ENCODE measurements around the gene SHBG.

DNA sequence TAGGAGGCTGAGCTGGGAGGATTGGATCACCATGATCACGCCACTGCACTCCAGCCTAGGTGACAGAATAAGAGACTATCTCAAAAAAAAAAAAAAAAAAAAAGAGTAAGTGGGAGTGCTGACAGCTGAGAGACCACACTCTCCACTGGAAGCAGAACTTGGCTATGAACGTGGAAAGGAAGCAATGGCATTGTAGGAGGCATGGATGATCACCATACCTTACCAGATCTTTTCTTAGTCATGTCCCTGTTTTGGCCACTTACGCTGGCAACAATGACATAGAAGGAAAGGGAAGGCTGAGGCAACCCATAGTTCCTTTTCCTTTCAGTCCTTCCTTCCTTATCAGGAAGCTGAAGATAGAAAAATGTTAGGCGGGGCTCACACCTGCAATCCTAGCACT, 17.1 kb downstream of the SHBG start:
- TF ChIP-seq, protein P1, sequence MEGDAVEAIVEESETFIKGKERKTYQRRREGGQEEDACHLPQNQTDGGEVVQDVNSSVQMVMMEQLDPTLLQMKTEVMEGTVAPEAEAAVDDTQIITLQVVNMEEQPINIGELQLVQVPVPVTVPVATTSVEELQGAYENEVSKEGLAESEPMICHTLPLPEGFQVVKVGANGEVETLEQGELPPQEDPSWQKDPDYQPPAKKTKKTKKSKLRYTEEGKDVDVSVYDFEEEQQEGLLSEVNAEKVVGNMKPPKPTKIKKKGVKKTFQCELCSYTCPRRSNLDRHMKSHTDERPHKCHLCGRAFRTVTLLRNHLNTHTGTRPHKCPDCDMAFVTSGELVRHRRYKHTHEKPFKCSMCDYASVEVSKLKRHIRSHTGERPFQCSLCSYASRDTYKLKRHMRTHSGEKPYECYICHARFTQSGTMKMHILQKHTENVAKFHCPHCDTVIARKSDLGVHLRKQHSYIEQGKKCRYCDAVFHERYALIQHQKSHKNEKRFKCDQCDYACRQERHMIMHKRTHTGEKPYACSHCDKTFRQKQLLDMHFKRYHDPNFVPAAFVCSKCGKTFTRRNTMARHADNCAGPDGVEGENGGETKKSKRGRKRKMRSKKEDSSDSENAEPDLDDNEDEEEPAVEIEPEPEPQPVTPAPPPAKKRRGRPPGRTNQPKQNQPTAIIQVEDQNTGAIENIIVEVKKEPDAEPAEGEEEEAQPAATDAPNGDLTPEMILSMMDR (IDR thresholded peaks at IDR 0.05) = no peak
- no peak for TF ChIP-seq EP300 (IDR thresholded peaks at IDR 0.05)
- TF ChIP-seq POLR2A (IDR thresholded peaks at IDR 0.05) = no peak

All from tibial nerve (tissue), 4 donors.